HG03378 (cell line): ENCODE results near the gene ZNF280D.

ENCODE experiments used
- ATAC-seq: cut with Tn5 transposase; IDR thresholded peaks from one replicate; pipeline ENCODE4 v1.9.1; 2021; ENCODE audit warnings: mild to moderate bottlenecking, moderate library complexity; ENCODE audit not compliant: unreplicated experiment

Gene ZNF280D

DNA sequence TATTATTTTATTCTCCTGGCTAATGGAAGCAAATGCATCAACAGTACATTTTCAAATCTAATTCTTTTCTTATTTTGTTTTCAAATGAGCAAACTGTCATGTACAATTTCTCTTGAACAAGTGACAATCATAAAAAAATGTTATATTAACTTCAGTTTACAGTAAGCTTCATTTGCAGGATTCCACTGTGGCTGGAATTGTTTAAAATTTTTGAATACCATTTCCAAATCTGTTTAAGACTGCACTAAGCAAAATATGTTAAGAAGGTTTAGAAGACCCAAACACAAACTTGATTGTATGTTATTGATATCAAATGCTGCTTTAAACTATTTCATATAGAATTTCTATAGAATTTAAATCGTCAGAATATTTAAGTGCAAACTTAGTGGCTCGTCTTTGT, 92.8 kb downstream of the ZNF280D start:
- ATAC-seq = no peak

DNA sequence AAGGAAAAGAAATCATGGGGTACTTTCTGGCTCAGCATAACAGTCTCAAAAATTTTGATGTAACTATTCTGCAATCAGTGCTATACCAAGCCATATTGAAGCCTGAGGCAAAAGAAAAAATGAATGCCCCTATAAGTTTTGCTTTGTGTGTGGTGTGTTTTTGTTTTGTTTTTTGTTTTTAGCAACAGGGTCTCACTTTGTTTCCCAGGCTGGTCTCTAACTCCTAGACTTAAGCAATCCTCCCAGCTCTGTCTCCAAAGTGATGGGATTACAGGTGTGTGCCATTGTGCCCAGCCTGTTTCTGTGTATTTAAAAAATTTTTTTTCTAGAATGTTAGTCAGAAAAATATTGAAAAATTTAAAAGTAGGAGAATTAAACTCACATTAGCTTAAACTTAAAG, 93.2 kb downstream of the ZNF280D start:
- no peak for ATAC-seq

DNA sequence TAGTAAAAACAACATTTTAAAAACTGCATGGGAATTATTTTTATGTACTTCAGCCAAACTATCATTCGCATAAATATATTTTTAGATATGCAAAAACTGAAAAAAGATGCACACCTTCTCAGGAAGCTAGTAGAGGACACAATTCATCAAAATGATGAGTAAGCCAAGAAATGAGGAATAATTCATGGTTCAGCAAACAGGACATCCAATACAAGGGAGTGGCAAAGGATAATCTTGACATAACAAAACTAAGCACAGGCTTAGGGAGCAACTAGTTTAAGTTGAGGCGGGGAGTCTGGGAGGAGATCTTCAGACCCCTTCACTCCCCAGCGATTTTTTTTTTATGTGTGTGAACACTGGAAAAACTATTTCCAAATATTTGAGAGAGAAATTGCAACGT, 93.7 kb downstream of the ZNF280D start:
- no peak for ATAC-seq

DNA sequence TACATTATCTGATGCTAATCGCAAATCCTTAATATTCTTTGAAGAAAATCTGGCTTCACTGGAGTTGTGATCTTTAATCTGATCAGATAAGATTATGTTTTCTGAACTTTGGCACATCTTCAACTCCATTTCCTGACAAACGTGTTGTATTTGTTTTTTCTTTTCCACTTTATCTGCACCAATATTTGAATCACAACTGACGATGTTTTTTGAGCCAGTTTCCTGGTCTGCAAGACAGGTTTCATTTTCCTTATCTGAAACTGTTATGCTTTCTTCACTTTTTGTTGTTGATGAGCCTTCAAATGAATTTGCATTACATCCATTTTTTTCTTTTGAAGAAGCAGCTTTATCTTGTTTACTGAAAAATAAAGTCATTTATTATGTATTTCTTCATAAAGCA, 101.5 kb downstream of the ZNF280D start:
- ATAC-seq = no peak

DNA sequence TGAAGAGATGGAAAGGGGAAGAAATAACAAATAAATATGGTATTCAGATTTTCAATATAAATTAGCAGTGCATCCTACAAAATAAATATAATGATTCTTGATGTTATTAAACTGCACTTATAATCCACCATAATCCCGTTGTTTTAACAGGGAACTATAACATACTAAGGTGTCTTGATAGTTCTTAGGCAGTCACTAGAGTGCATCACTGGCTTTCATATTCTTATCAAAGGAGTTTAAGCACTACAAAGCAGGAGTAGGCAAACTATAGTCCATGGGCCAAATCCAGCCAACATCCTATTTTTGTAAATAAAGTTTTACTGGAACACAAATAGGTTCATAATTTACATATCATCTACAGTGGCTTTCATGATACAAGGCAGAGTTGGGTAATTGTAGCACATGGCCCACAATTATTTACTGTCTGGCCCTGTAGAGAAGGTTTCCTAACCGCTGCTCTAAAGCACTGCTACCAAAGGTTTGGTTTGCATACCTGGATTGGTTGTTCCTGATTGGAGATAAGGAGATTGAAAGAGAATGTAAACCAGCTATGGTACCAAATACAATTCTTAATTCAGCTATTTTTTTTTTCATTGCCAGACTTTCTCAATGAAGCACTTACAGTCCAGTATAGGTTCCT, 104.3 kb downstream of the ZNF280D start:
- ATAC-seq = no peak

DNA sequence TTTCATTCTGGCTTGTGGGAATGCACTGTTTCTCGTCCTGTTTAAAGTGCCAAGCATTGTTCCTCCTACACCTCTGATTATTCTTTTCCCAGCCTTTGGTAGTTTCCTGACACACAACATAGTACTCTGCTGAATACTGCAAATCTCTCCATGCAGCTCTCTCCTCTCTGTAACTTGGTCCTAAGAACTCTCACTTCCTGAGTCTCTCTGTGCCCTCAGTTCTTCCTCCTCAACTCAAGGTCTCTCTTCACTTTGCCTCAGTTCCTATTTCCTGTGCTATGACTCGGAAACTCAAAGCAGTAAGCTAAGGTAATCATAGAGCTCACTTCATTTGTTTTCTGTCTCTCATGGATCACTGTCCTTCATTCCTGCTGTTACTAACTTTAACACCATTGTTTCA, 113.4 kb downstream of the ZNF280D start:
- ATAC-seq = no peak

DNA sequence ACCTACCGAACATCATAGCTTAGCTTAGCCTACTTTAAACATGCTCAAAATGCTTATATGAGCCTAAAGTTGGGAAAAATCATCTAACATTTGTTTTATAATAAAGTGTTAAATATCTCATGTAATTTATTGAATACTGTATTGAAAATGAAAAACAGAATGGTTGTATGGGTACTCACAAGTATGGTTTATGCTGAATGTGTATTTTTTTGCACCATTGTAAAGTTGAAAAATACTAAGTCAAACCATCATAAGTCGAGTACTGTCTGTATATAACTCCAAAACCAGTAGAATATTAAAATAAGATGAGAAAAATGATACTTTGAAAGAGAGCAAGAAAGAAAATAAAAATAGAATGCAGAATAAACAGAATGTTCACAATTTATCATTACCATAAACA, 115.7 kb downstream of the ZNF280D start:
- no peak for ATAC-seq

DNA sequence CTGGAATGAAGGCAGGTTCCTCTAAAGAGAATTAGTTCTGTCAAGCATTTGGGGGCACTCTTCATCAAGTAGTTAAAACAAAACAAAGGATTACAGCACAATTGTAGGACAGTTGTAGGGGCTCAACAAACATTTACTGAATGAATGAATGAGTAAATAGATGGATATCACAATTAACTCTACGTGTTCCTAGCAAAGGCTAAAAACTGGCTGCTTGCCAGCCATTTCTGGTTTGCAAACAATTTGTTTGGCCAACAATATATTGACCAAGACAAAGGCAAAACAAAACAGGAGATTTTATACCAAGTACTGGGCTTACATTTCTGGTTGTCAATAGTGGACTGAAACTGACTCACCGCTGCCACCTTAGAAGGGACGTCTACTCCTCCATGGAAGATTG, 116.8 kb downstream of the ZNF280D start:
- no peak for ATAC-seq

DNA sequence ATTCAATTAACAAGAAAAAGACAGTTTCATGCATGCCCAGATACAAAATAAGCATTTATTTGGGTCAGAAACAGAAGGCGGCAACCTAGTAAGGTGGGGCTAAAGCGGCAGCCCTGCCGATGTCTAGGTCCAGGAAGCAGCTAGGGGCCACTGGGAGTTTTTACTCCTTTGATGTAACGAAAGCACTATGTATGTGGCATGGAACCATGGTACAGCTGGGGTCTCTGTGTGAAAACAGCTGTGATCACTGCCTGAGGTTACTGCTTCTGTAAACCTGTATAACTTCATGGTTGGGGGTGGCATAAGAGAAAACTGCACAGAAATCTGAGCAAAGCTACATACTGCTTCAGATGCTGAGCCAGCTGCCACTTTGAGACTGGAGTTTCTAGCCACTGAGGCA, 119.5 kb downstream of the ZNF280D start:
- ATAC-seq = no peak

DNA sequence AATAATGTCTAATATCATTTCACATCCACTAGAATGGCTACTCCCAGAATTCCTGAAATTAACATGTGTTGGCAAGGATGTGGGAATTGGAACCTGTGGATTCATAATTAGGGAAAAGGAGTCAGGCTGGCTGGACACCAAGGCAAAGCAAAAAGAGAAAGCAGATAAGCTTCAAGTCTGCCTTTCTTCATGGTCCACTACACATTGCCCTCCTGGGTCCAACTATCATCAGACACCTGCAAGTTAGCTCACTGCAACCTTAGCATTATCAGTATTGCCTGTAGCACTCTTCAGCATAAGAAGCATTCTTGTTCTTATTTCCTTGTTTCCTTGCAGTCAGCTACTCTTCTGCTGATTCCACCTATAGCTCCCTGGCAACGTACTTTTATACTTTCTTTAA, 124.3 kb downstream of the ZNF280D start:
- ATAC-seq = peak; percentile 57

DNA sequence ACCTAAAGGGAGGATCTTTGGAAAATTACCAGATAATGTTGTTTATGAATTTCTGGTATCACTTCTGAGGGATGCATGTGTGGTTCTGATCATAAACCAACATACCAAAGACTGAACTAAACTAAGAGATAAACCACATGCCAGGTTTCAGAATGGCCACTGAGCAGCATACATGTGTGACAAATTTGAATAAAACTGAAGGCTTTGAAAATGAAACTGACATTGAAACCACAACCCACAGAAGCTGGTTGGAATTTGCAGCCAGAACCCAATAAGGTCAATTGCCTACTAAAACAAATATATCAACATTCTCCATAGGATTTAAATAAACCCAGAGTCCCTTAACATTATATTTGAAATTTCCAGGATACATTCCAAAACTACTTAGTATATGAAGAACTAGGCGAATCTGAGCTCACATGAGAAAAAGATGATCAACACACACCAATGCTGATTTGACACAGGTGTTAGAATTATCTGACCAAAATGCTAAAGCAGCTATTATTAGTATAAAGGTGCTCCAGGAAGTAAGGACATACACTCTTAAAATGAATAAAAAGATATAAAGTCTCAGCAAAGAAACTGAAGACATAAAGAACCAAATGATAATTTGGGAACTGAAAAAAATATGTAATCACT, 125.0 kb downstream of the ZNF280D start:
- peak; percentile 96 for ATAC-seq

DNA sequence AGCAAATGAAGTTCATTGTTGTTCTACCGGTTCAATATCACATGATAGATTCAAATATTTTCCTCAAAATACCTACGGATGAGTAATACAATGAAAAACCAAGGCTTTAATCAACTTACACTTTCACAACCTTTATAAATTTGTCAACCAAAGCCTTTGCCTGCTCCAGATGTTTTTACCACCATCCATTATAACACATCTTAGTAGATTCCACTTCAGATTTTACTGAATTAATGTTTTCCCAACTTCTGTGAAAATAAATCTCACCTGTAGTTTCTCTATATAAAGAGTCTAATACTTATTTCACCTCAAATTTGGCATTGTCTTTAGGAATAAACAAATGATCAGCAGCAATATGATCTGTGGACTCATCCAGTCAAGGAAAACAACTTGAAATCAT, 131.1 kb downstream of the ZNF280D start:
- no peak for ATAC-seq

DNA sequence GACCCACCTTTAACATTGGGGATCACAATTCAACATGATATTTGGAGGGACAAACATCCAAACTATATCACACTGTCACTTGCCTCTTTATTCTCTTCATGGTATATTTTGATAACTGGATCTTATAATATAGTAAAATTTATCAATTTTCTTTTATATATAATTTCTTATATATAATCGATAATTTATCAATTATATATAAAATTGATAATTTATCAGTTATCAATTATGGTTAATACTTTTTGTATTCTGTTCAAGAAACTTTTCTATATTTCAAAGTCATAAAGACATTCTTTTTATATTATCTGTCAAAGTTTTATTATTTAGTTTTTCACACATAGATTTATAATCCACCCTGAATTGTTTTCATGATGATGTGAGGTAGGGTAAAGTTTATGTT, 132.9 kb downstream of the ZNF280D start:
- ATAC-seq = no peak

DNA sequence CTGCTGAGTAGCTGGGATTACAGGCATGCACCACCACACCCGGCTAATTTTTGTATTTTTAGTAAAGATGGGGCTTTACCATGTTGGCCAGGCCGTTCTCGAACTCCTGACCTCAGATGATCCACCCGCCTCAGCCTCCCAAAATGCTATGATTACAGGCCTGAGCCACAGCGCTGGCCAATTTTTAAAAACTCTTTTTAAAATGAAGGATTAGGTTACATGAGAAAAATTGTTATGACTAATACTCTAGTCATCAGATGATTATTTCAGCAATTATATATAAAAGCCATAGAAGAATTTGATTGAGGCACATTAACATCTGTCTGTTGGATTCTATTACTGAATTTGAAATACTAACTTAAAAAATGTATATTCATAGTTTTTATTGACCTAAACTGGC, 134.3 kb downstream of the ZNF280D start:
- ATAC-seq = no peak

DNA sequence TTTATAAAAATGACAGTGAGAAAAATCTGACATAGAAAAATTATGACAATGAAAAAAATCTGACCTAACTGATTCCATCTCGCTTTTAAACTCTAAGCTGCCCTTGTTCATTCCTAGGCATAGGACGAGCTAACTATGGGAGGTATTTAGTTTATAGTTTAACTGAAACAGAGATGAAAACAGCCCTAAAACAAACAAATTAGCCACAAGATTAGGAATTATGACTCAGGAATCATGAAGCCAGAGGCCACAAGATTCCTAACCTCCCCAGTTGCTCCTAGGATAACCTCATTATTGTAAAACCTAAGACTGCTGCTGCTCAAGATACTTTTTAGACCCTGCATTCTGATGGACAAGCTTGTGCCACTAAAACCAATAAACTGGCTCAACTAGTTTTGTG, 145.6 kb downstream of the ZNF280D start:
- ATAC-seq = no peak

DNA sequence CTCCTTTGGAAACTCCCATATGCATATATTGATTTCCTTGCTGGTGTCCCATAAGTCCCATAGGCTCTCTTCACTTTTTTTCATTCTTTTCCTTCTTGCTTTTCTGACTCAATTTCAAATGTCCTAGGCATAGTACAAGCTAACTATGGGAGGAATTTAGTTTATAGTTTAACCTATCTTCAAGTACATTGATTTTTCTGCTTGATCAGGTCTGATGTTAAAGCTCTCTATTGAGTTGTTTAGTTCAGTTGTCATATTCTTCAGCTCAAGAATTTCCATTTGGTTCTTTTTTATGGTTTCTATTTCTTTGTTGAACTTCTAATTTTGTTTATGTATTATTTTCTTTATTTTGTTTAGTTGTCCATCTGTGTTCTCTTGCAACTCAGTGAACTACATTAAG, 147.1 kb downstream of the ZNF280D start:
- no peak for ATAC-seq

DNA sequence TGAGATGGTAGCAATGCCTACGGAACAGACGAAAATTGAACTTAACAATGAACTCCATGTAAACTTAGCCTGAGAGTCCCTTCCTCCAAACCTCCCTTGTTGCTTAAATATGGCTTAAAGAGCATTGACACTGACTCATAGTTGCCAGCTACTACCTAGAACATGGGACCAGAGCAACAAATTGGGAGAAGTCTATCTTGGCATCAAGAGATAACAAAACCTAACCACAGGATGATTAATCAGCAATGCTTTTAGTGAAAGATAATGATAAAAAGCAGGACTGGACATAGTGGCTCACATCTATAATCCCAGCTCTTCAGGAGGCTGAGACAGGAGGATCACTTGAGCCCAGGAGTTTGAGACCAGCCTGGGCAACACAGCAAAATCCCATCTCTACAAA, 150.5 kb downstream of the ZNF280D start:
- ATAC-seq = no peak
